ENCODE results near the gene FST. TPM values are rescaled to one million over a fixed set of nuclear protein-coding genes. Genes with fewer than 3 reads are reported as not detected.

The FST gene
- total and polyA plus RNA-seq, 2 of the 13 experiments (the other 11 are each of a cell fraction or from before 2014, with no cell fraction given) = 38.6 to 136 TPM

GRCh38 chr5:53478411-53479044, 1.9 kb upstream of the FST start (continued):
- TF ChIP-seq ZBTB40 (IDR thresholded peaks at IDR 0.05) = no peak
- no peak for TF ChIP-seq ZBTB40 (CRISPR knock-in tag; IDR thresholded peaks at IDR 0.05)
- peak; percentile 50 for TF ChIP-seq ZGPAT (CRISPR knock-in tag; IDR thresholded peaks at IDR 0.05)
- no peak for TF ChIP-seq ZNF335 (CRISPR knock-in tag; IDR thresholded peaks at IDR 0.05)
- peak; percentile 78; the same call in 1 of the 2 replicates for TF ChIP-seq NCOR1 (IDR thresholded peaks at IDR 0.05; ENCODE audit: borderline replicate concordance, low read length)
- 0 out of 2 replicates have a peak, but pooled peaks have one; percentile 15 for TF ChIP-seq MAZ (IDR thresholded peaks at IDR 0.05; ENCODE audit: borderline replicate concordance, low read depth, low read length)
- no peak for TF ChIP-seq MAZ (CRISPR knock-in tag; IDR thresholded peaks at IDR 0.05; ENCODE audit: low read depth)
- no peak for TF ChIP-seq ETS1 (CRISPR knock-in tag; IDR thresholded peaks at IDR 0.05)
- TF ChIP-seq ZNF570 (CRISPR knock-in tag; IDR thresholded peaks at IDR 0.05; ENCODE audit: borderline replicate concordance) = no peak
- TF ChIP-seq ZNF235 (CRISPR knock-in tag; IDR thresholded peaks at IDR 0.05; ENCODE audit: borderline replicate concordance) = no peak
- no peak for TF ChIP-seq DDIT3 (CRISPR knock-in tag; IDR thresholded peaks at IDR 0.05)
- TF ChIP-seq PAF1 (CRISPR knock-in tag; IDR thresholded peaks at IDR 0.05) = no peak
- TF ChIP-seq HDAC2 (CRISPR knock-in tag; IDR thresholded peaks at IDR 0.05) = no peak
- TF ChIP-seq ADNP (CRISPR knock-in tag; IDR thresholded peaks at IDR 0.05) = no peak
- TF ChIP-seq TAF1 (CRISPR knock-in tag; IDR thresholded peaks at IDR 0.05) = peak; percentile 31; the same call in 1 of the 2 replicates
- TF ChIP-seq ZNF562 (CRISPR knock-in tag; IDR thresholded peaks at IDR 0.05; ENCODE audit: borderline replicate concordance) = no peak
- no peak for TF ChIP-seq NCOA1 (CRISPR knock-in tag; IDR thresholded peaks at IDR 0.05)
- TF ChIP-seq AKAP8 (CRISPR knock-in tag; IDR thresholded peaks at IDR 0.05) = no peak

Data from HepG2 (cell line).